B cell (primary cell): ENCODE results near the gene PSAP.

Experiments used
- EZH2 ChIP-seq: IDR thresholded peaks from 2 replicates; pipeline ENCODE4 v1.6.1; 2012; ENCODE audit warnings: borderline replicate concordance, low read depth, mild to moderate bottlenecking, moderate library complexity, low read length; ENCODE audit not compliant: insufficient read depth, poor library complexity, severe bottlenecking
- TF ChIP-seq, protein P1 (sequence below): fragments of 200-600 bp; IDR thresholded peaks from one replicate; pipeline ENCODE4 v1.8.0; 2022; ENCODE audit warnings: antibody characterized with exemption, mild to moderate bottlenecking

DNA sequence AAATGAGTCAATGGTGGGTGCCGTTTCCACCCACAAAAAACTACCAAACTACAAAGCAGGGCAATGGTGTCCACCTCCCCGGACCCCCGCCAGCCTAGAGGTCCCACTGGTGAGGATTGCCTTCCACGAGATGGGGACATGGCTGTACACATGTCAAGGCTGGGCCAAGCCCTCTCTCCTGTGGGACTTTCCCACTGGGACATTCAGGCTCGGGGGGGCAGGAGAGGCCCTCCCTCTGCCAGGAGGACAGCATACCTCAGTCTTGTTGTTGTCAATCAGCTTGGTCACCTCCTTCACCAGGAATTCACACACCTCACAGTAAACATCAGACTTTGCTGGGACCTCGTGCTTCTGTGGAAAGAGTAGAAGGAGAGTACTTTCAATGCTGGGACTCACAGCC is 31.1 kb downstream of the PSAP start:
- TF ChIP-seq, protein P1, sequence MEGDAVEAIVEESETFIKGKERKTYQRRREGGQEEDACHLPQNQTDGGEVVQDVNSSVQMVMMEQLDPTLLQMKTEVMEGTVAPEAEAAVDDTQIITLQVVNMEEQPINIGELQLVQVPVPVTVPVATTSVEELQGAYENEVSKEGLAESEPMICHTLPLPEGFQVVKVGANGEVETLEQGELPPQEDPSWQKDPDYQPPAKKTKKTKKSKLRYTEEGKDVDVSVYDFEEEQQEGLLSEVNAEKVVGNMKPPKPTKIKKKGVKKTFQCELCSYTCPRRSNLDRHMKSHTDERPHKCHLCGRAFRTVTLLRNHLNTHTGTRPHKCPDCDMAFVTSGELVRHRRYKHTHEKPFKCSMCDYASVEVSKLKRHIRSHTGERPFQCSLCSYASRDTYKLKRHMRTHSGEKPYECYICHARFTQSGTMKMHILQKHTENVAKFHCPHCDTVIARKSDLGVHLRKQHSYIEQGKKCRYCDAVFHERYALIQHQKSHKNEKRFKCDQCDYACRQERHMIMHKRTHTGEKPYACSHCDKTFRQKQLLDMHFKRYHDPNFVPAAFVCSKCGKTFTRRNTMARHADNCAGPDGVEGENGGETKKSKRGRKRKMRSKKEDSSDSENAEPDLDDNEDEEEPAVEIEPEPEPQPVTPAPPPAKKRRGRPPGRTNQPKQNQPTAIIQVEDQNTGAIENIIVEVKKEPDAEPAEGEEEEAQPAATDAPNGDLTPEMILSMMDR, result no peak
- no peak for TF ChIP-seq EZH2
